ENCODE measurements around the gene CERS6.

Gene CERS6

GRCh38 chr2:168641636-168642035, 185.6 kb downstream of the CERS6 start:
- ATAC-seq: no peak
- TF ChIP-seq SNAI2 (CRISPR knock-in tag; IDR thresholded peaks at IDR 0.05) (no peak), TCF4 (CRISPR knock-in tag; IDR thresholded peaks at IDR 0.05; ENCODE audit: borderline replicate concordance) (no peak), OSR1 (CRISPR knock-in tag; IDR thresholded peaks at IDR 0.05) (no peak), ZNF70 (CRISPR knock-in tag; IDR thresholded peaks at IDR 0.05) (no peak), CREB5 (CRISPR knock-in tag; IDR thresholded peaks at IDR 0.05; ENCODE audit: low read depth) (no peak), TOX (CRISPR knock-in tag; IDR thresholded peaks at IDR 0.05; ENCODE audit: borderline replicate concordance) (no peak), RARB (CRISPR knock-in tag; IDR thresholded peaks at IDR 0.05) (no peak), ZC3H10 (CRISPR knock-in tag; IDR thresholded peaks at IDR 0.05) (no peak), CSRNP3 (CRISPR knock-in tag; IDR thresholded peaks at IDR 0.05) (no peak), ZNF8 (CRISPR knock-in tag; IDR thresholded peaks at IDR 0.05) (no peak), PATZ1 (CRISPR knock-in tag; IDR thresholded peaks at IDR 0.05; ENCODE audit: borderline replicate concordance) (no peak), GLIS3 (CRISPR knock-in tag; IDR thresholded peaks at IDR 0.05) (no peak), ARNTL (CRISPR knock-in tag; IDR thresholded peaks at IDR 0.05; ENCODE audit: borderline replicate concordance, low read depth) (no peak), ZNF565 (CRISPR knock-in tag; conservative IDR thresholded peaks at IDR 0.05; ENCODE audit: low read depth) (no peak), ZFP3 (CRISPR knock-in tag; IDR thresholded peaks at IDR 0.05) (no peak)

GRCh38 chr2:168642873-168643272, 186.8 kb downstream of the CERS6 start:
- no peak for ATAC-seq

More at GRCh38 chr2:168642873-168643272, 186.8 kb downstream of the CERS6 start:
- TF ChIP-seq ARNTL (CRISPR knock-in tag; IDR thresholded peaks at IDR 0.05; ENCODE audit: borderline replicate concordance, low read depth) (no peak), OSR1 (CRISPR knock-in tag; IDR thresholded peaks at IDR 0.05) (no peak), PPARA (CRISPR knock-in tag; IDR thresholded peaks at IDR 0.05; ENCODE audit: borderline replicate concordance) (no peak), BACH2 (CRISPR knock-in tag; IDR thresholded peaks at IDR 0.05; ENCODE audit: borderline replicate concordance) (no peak), CSDC2 (CRISPR knock-in tag; IDR thresholded peaks at IDR 0.05) (no peak), CSRNP3 (CRISPR knock-in tag; IDR thresholded peaks at IDR 0.05) (no peak), ZNF8 (CRISPR knock-in tag; IDR thresholded peaks at IDR 0.05) (no peak), ESRRG (CRISPR knock-in tag; IDR thresholded peaks at IDR 0.05) (no peak), GLIS3 (CRISPR knock-in tag; IDR thresholded peaks at IDR 0.05) (no peak), ISL1 (CRISPR knock-in tag; IDR thresholded peaks at IDR 0.05) (no peak), ZNF70 (CRISPR knock-in tag; IDR thresholded peaks at IDR 0.05) (no peak), ZFP3 (CRISPR knock-in tag; IDR thresholded peaks at IDR 0.05) (no peak), ZC3H10 (CRISPR knock-in tag; IDR thresholded peaks at IDR 0.05) (no peak), TOX (CRISPR knock-in tag; IDR thresholded peaks at IDR 0.05; ENCODE audit: borderline replicate concordance) (no peak), POU6F1 (CRISPR knock-in tag; IDR thresholded peaks at IDR 0.05; ENCODE audit: borderline replicate concordance, low read depth) (no peak), RARB (CRISPR knock-in tag; IDR thresholded peaks at IDR 0.05) (no peak), TCF4 (CRISPR knock-in tag; IDR thresholded peaks at IDR 0.05; ENCODE audit: borderline replicate concordance) (no peak), ZNF565 (CRISPR knock-in tag; conservative IDR thresholded peaks at IDR 0.05; ENCODE audit: low read depth) (no peak)
